Activated gamma-delta T cell treated with Interleukin-2 at 50 U/mL for 16 hours (primary cell): ENCODE measurements around the gene NKAIN4.

Experiments
- DNase-seq: peaks from one replicate; pipeline ENCODE4 v3.0.0-alpha.2; 2020

The NKAIN4 gene

GRCh38 chr20:63273059-63273579 lies 18.9 kb upstream of the NKAIN4 start:
- DNase-seq = no peak

- DNase-seq = peak; percentile 85
Observed at GRCh38 chr20:63272105-63273058, 18.1 kb upstream of the NKAIN4 start, which contains the start of gene ARFGAP1. Gene ARFGAP1, plus strand, starts transcription at chr20:63272813. Its CDS starts 2,768 bp downstream, at chr20:63275581.

GRCh38 chr20:63270606-63271325 lies 16.5 kb upstream of the NKAIN4 start:
- no peak for DNase-seq

GRCh38 chr20:63269724-63270123 lies 15.5 kb upstream of the NKAIN4 start:
- DNase-seq = no peak

GRCh38 chr20:63268671-63269439 lies 14.6 kb upstream of the NKAIN4 start:
- no peak for DNase-seq

GRCh38 chr20:63268256-63268655 lies 14.0 kb upstream of the NKAIN4 start:
- DNase-seq = no peak

- no peak for DNase-seq
Observed at GRCh38 chr20:63267691-63268090, 13.4 kb upstream of the NKAIN4 start.

GRCh38 chr20:63265891-63266515 lies 11.7 kb upstream of the NKAIN4 start:
- no peak for DNase-seq

- no peak for DNase-seq
Observed at GRCh38 chr20:63264519-63264918, 10.3 kb upstream of the NKAIN4 start.

- no peak for DNase-seq
Observed at GRCh38 chr20:63264000-63264399, 9.7 kb upstream of the NKAIN4 start.

- DNase-seq = no peak
Observed at GRCh38 chr20:63262836-63263235, 8.6 kb upstream of the NKAIN4 start.

GRCh38 chr20:63261795-63262528 lies 7.7 kb upstream of the NKAIN4 start:
- DNase-seq = no peak

- DNase-seq = no peak
Observed at GRCh38 chr20:63261060-63261794, 7.0 kb upstream of the NKAIN4 start.

GRCh38 chr20:63260521-63260920 lies 6.3 kb upstream of the NKAIN4 start:
- no peak for DNase-seq

- no peak for DNase-seq
Observed at GRCh38 chr20:63259734-63260460, 5.6 kb upstream of the NKAIN4 start.

GRCh38 chr20:63258781-63259180 lies 4.5 kb upstream of the NKAIN4 start:
- DNase-seq = no peak

- DNase-seq = no peak
Observed at GRCh38 chr20:63257629-63258028, 3.4 kb upstream of the NKAIN4 start.

GRCh38 chr20:63256954-63257353 lies 2.7 kb upstream of the NKAIN4 start:
- no peak for DNase-seq

GRCh38 chr20:63255931-63256704 lies 1.9 kb upstream of the NKAIN4 start:
- no peak for DNase-seq
